ENCODE results near the gene NLGN3. TPM values are rescaled to one million over a fixed set of nuclear protein-coding genes. Genes with fewer than 3 reads are reported as not detected.

Gene NLGN3
- total and polyA plus RNA-seq, 7 experiments from 2014 or later: 0.09 to 4.6 (median 2.9) TPM

- no peak for DNase-seq
- ChIA-PET POLR2A (interaction anchor here (1.0 to 4.4 kb wide), 11 partner anchors 8 to 415 kb away, joined by 3 to 125 read pairs (median 7); partner anchors contain the start of genes CXorf65, FOXO4, NONO and TAF1), CTCF (interaction anchor here (1.4 to 3.0 kb wide), 4 partner anchors 14 to 63 kb away, joined by 3 to 15 read pairs (median 5); no protein-coding TSS in a partner anchor)
- H3K9me3 ChIP-seq (ENCODE audit: control insufficient read depth in 2 of 3, low read length in 3 of 3): no peaks in the 10 kb centered on the region
- peak overlapping the region; percentile 93 for H3K27ac ChIP-seq (ENCODE audit: low read depth, low read length)
- H3K27me3 ChIP-seq (ENCODE audit: control insufficient read depth in 2 of 2, insufficient read depth in 2 of 2, low read length in 2 of 2): no peaks in the 10 kb centered on the region
- Mint-ChIP-seq H3K36me3 (peaks cover 0 to 14% (median 8%) of the 10 kb centered on the region in 5 donors), H3K4me3 (peak overlapping the region; percentile 81 to 93 (median 86)), H3K9me3 (peaks cover 0 to 1% (median 0%) of the 10 kb centered on the region in 11 donors), H3K27me3 (no peaks in the 10 kb centered on the region), H3K27ac (peak overlapping the region; percentile 66 to 95 (median 89)), H3K4me1 (peaks cover 7 to 40% (median 22%) of the 10 kb centered on the region in 7 donors)
- intact Hi-C loops (cut with micrococcal nuclease): loop anchor here (1.0 to 10.0 kb wide), 5 partner anchors 10 to 416 kb away; partner anchors contain the start of genes NONO (in 1 of the 2) and OGT (in 1 of the 2)
- H3K36me3 ChIP-seq (ENCODE audit: control insufficient read depth in 2 of 3, insufficient read depth in 3 of 3, low read length in 3 of 3): peaks cover 6 to 37% (median 12%) of the 10 kb centered on the region in 3 experiments
- peaks cover 4 to 7% of the 10 kb centered on the region in 2 donors for H3K4me1 ChIP-seq (ENCODE audit: control insufficient read depth in 2 of 2, insufficient read depth in 2 of 2, low read length in 2 of 2)
- H3K4me3 ChIP-seq (ENCODE audit: low read length): peak overlapping the region; percentile 87
- peak; percentile 28 for ATAC-seq
Measured at GRCh38 chrX:71118985-71119535, 25.6 kb upstream of the NLGN3 start.

GRCh38 chrX:71128166-71128833 lies 16.3 kb upstream of the NLGN3 start:
- Histone ChIP-seq H3K4me1 (ENCODE audit: control insufficient read depth in 2 of 2, insufficient read depth in 2 of 2, low read length in 2 of 2) (peaks cover 0 to 14% of the 10 kb centered on the region in 2 donors), H3K9me3 (ENCODE audit: control insufficient read depth in 2 of 3, low read length in 3 of 3) (no peaks in the 10 kb centered on the region), H3K4me3 (ENCODE audit: low read length) (no peak overlapping the region), H3K27me3 (ENCODE audit: control insufficient read depth in 2 of 2, insufficient read depth in 2 of 2, low read length in 2 of 2) (no peaks in the 10 kb centered on the region), H3K27ac (ENCODE audit: low read depth, low read length) (no peak overlapping the region), H3K36me3 (ENCODE audit: control insufficient read depth in 2 of 3, insufficient read depth in 3 of 3, low read length in 3 of 3) (peaks cover 5 to 91% (median 10%) of the 10 kb centered on the region in 3 experiments)
- peak overlapping the region in 8 of 9 donors; percentile 40 to 83 (median 69) for H3K27ac Mint-ChIP-seq
- ChIA-PET POLR2A (interaction anchor here (1.0 to 7.7 kb wide), 6 partner anchors 10 to 404 kb away, joined by 3 to 105 read pairs (median 14); partner anchors contain the start of genes FOXO4, IL2RG, MED12 and OGT), CTCF (interaction anchor here (0.7 to 5.3 kb wide), 8 partner anchors 10 to 39 kb away, joined by 3 to 59 read pairs (median 7); partner anchors contain the start of genes FOXO4, IL2RG and MED12)
- H3K9me3 Mint-ChIP-seq: peaks cover 0 to 1% (median 0%) of the 10 kb centered on the region in 11 donors
- intact Hi-C loops (cut with micrococcal nuclease): loop anchor here (2.0 kb wide), 1 partner anchor 157 kb away; no protein-coding TSS in a partner anchor
- peak overlapping the region in 1 of 10 donors; percentile 64 for H3K4me3 Mint-ChIP-seq
- peaks cover 9 to 36% (median 11%) of the 10 kb centered on the region in 5 donors for H3K36me3 Mint-ChIP-seq
- H3K27me3 Mint-ChIP-seq: no peaks in the 10 kb centered on the region
- H3K4me1 Mint-ChIP-seq: peaks cover 12 to 29% (median 16%) of the 10 kb centered on the region in 7 donors
- ATAC-seq (no peak), DNase-seq (no peak)

- H3K4me3 ChIP-seq (ENCODE audit: low read length): no peak overlapping the region
- peaks cover 5 to 87% (median 10%) of the 10 kb centered on the region in 3 experiments for H3K36me3 ChIP-seq (ENCODE audit: control insufficient read depth in 2 of 3, insufficient read depth in 3 of 3, low read length in 3 of 3)
- peak overlapping the region; percentile 5 to 76 (median 51) for H3K4me3 Mint-ChIP-seq
- intact Hi-C loops (cut with micrococcal nuclease): loop anchor here (1.0 to 2.0 kb wide), 7 partner anchors 11 to 158 kb away; partner anchors contain the start of genes IL2RG (in 2 of the 2), MED12 (in 2 of the 2) and SNX12 (in 1 of the 2)
- POLR2A ChIA-PET: interaction anchor here (0.9 to 7.7 kb wide), 7 partner anchors 10 to 404 kb away, joined by 3 to 105 read pairs (median 8); partner anchors contain the start of genes FOXO4, IL2RG, MED12 and OGT
- CTCF ChIA-PET: interaction anchor here (0.6 to 5.3 kb wide), 10 partner anchors 10 to 125 kb away, joined by 3 to 59 read pairs (median 5); partner anchors contain the start of genes CXorf65, FOXO4, IL2RG and MED12
- H3K27me3 ChIP-seq (ENCODE audit: control insufficient read depth in 2 of 2, insufficient read depth in 2 of 2, low read length in 2 of 2): no peaks in the 10 kb centered on the region
- H3K27ac ChIP-seq (ENCODE audit: low read depth, low read length): peak overlapping the region; percentile 48
- ATAC-seq (peak; percentile 95), DNase-seq (peak; percentile 52 to 81 (median 71))
- H3K36me3 Mint-ChIP-seq: peaks cover 9 to 35% (median 10%) of the 10 kb centered on the region in 5 donors
- peaks cover 12 to 28% (median 15%) of the 10 kb centered on the region in 7 donors for H3K4me1 Mint-ChIP-seq
- peaks cover 0 to 1% (median 0%) of the 10 kb centered on the region in 11 donors for H3K9me3 Mint-ChIP-seq
- peaks cover 0 to 14% of the 10 kb centered on the region in 2 donors for H3K4me1 ChIP-seq (ENCODE audit: control insufficient read depth in 2 of 2, insufficient read depth in 2 of 2, low read length in 2 of 2)
- no peaks in the 10 kb centered on the region for H3K9me3 ChIP-seq (ENCODE audit: control insufficient read depth in 2 of 3, low read length in 3 of 3)
- peak overlapping the region; percentile 53 to 88 (median 78) for H3K27ac Mint-ChIP-seq
- H3K27me3 Mint-ChIP-seq: no peaks in the 10 kb centered on the region
Measured at GRCh38 chrX:71128915-71129765, 15.5 kb upstream of the NLGN3 start.

- ChIA-PET CTCF (interaction anchor here (3.0 to 5.3 kb wide), 3 partner anchors 20 to 35 kb away, joined by 15 to 59 read pairs (median 21); partner anchors contain the start of genes FOXO4 and IL2RG), POLR2A (interaction anchor here (0.5 to 7.7 kb wide), 4 partner anchors 13 to 156 kb away, joined by 3 to 105 read pairs (median 18); partner anchors contain the start of gene MED12)
- Mint-ChIP-seq H3K27me3 (no peaks in the 10 kb centered on the region), H3K36me3 (peaks cover 15 to 37% (median 17%) of the 10 kb centered on the region in 5 donors), H3K4me3 (no peak overlapping the region), H3K27ac (peak overlapping the region in 1 of 9 donors; percentile 0), H3K9me3 (peaks cover 0 to 1% (median 0%) of the 10 kb centered on the region in 11 donors), H3K4me1 (peaks cover 12 to 25% (median 13%) of the 10 kb centered on the region in 7 donors)
- H3K9me3 ChIP-seq (ENCODE audit: control insufficient read depth in 2 of 3, low read length in 3 of 3): no peaks in the 10 kb centered on the region
- intact Hi-C loops (cut with micrococcal nuclease): no loop called here
- no peak for ATAC-seq
- H3K36me3 ChIP-seq (ENCODE audit: control insufficient read depth in 2 of 3, insufficient read depth in 3 of 3, low read length in 3 of 3): peaks cover 5 to 86% (median 10%) of the 10 kb centered on the region in 3 experiments
- no peak for DNase-seq
- peaks cover 0 to 14% of the 10 kb centered on the region in 2 donors for H3K4me1 ChIP-seq (ENCODE audit: control insufficient read depth in 2 of 2, insufficient read depth in 2 of 2, low read length in 2 of 2)
- H3K27ac ChIP-seq (ENCODE audit: low read depth, low read length): no peak overlapping the region
- H3K4me3 ChIP-seq (ENCODE audit: low read length): no peak overlapping the region
- H3K27me3 ChIP-seq (ENCODE audit: control insufficient read depth in 2 of 2, insufficient read depth in 2 of 2, low read length in 2 of 2): no peaks in the 10 kb centered on the region
Measured at GRCh38 chrX:71131510-71131909, 13.1 kb upstream of the NLGN3 start.

- Histone ChIP-seq H3K27ac (ENCODE audit: low read depth, low read length) (peak overlapping the region; percentile 35), H3K4me3 (ENCODE audit: low read length) (no peak overlapping the region), H3K36me3 (ENCODE audit: control insufficient read depth in 2 of 3, insufficient read depth in 3 of 3, low read length in 3 of 3) (peaks cover 0 to 54% (median 17%) of the 10 kb centered on the region in 3 experiments), H3K27me3 (ENCODE audit: control insufficient read depth in 2 of 2, insufficient read depth in 2 of 2, low read length in 2 of 2) (no peaks in the 10 kb centered on the region), H3K4me1 (ENCODE audit: control insufficient read depth in 2 of 2, insufficient read depth in 2 of 2, low read length in 2 of 2) (peaks cover 0 to 3% of the 10 kb centered on the region in 2 donors), H3K9me3 (ENCODE audit: control insufficient read depth in 2 of 3, low read length in 3 of 3) (no peaks in the 10 kb centered on the region)
- intact Hi-C loops (cut with micrococcal nuclease): no loop called here
- POLR2A ChIA-PET: no interaction called here
- CTCF ChIA-PET: no interaction called here
- DNase-seq: no peak
- Mint-ChIP-seq H3K4me3 (peak overlapping the region in 1 of 10 donors; percentile 35), H3K27me3 (no peaks in the 10 kb centered on the region), H3K9me3 (peaks cover 0 to 2% (median 0%) of the 10 kb centered on the region in 11 donors), H3K27ac (peak overlapping the region in 4 of 9 donors; percentile 31 to 83 (median 64)), H3K36me3 (peaks cover 4 to 20% (median 10%) of the 10 kb centered on the region in 5 donors), H3K4me1 (peaks cover 6 to 25% (median 18%) of the 10 kb centered on the region in 7 donors)
- no peak for ATAC-seq
Measured at GRCh38 chrX:71140440-71140839, 4.2 kb upstream of the NLGN3 start.
